Measurements from ENCODE around the gene WDFY4. TPM values are rescaled to one million over a fixed set of nuclear protein-coding genes. Genes with fewer than 3 reads are reported as not detected.
A peak's percentile ranks its signal among the peaks of the same experiment; 100 is the strongest.

WDFY4 gene
- total RNA-seq, 1 donor from 2014 or later: 4.3 TPM

DNA sequence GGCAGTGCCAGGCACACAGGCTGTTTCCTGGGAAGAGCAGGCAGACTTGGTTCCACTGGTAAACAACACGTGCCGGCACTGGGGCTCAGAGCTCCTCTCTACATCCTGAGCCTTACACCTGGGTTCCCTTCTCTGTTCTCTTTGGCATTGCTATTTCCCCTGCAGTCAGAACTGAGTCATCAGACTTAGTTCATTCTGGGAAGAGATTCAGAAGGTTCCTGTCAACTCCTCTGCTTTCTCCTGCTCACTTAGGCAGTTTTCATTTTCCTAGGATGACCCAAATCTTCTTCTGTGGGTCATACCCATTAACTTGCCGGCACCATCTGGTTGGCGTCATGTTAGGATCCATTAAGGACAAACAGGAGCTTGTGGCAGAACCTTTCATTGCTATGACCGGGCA lies 288.4 kb downstream of the WDFY4 start:
- peaks cover 7% of the 10 kb centered on the region for H3K9me3 Mint-ChIP-seq
- no peaks in the 10 kb centered on the region for H3K36me3 Mint-ChIP-seq
- TF ChIP-seq, protein P1, sequence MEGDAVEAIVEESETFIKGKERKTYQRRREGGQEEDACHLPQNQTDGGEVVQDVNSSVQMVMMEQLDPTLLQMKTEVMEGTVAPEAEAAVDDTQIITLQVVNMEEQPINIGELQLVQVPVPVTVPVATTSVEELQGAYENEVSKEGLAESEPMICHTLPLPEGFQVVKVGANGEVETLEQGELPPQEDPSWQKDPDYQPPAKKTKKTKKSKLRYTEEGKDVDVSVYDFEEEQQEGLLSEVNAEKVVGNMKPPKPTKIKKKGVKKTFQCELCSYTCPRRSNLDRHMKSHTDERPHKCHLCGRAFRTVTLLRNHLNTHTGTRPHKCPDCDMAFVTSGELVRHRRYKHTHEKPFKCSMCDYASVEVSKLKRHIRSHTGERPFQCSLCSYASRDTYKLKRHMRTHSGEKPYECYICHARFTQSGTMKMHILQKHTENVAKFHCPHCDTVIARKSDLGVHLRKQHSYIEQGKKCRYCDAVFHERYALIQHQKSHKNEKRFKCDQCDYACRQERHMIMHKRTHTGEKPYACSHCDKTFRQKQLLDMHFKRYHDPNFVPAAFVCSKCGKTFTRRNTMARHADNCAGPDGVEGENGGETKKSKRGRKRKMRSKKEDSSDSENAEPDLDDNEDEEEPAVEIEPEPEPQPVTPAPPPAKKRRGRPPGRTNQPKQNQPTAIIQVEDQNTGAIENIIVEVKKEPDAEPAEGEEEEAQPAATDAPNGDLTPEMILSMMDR (IDR thresholded peaks at IDR 0.05; ENCODE audit: unreplicated experiment): no peak
- no peak overlapping the region for H3K27ac Mint-ChIP-seq
- no peak for DNase-seq (ENCODE audit: low spot score in 2 of 2, unreplicated experiment in 2 of 2)
- H3K4me3 Mint-ChIP-seq: no peak overlapping the region
- H3K4me1 Mint-ChIP-seq: no peaks in the 10 kb centered on the region
- H3K27me3 Mint-ChIP-seq (ENCODE audit: low read depth): peaks cover 52% of the 10 kb centered on the region

DNA sequence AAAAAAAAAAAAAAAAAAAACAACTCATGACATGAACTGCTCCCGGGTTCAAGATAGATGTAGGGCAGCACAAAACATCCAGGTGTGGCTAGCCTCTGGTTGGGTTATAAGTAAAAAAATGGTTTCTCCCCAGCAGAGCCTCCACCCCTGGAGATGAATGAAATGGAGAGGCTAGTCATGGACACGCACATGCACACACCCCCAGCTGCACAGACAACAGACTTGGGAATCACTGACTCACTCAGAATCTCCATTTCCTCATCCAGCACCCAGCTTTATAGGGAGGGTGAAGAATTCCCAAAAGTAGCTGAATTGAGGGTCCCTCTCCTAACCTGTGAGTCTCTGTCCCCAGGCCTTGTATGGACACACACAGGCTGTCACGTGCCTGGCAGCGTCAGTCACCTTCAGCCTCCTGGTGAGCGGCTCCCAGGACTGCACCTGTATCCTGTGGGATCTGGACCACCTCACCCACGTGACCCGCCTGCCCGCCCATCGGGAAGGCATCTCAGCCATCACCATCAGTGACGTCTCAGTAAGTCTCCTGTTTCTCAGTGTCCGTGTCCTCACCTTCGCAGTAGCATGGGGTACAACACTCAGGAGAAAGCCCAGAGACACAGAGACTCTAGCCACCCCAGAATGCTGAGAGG lies 290.0 kb downstream of the WDFY4 start:
- Mint-ChIP-seq H3K4me1 (no peaks in the 10 kb centered on the region), H3K27ac (no peak overlapping the region), H3K36me3 (no peaks in the 10 kb centered on the region), H3K27me3 (ENCODE audit: low read depth) (peaks cover 62% of the 10 kb centered on the region), H3K4me3 (no peak overlapping the region), H3K9me3 (peaks cover 7% of the 10 kb centered on the region)
- no peak for DNase-seq (ENCODE audit: low spot score in 2 of 2, unreplicated experiment in 2 of 2)
- TF ChIP-seq, protein P1 (IDR thresholded peaks at IDR 0.05; ENCODE audit: unreplicated experiment): no peak

DNA sequence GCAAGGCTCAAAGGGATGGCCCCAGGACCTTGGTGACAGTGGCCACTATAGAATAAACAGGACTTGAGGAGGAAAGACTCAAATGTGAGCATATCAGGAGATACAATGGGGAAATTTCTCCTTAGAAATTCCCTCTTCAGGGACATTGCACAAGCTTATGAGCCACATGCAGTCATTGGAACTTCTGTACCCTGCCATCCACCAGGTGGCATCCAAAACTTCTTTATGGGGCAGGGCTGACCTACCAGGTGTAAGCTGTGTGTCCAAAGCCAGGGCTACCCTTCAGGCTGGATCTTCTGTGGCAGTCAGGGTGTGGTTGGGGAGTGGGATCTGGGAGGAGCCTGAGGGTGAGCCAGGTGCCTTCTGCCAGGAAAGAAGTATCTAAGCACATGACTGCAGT lies 291.5 kb downstream of the WDFY4 start:
- H3K27me3 Mint-ChIP-seq (ENCODE audit: low read depth): peaks cover 60% of the 10 kb centered on the region
- peaks cover 7% of the 10 kb centered on the region for H3K9me3 Mint-ChIP-seq
- DNase-seq (ENCODE audit: low spot score in 2 of 2, unreplicated experiment in 2 of 2): no peak
- no peaks in the 10 kb centered on the region for H3K36me3 Mint-ChIP-seq
- H3K4me1 Mint-ChIP-seq: no peaks in the 10 kb centered on the region
- H3K4me3 Mint-ChIP-seq: no peak overlapping the region
- H3K27ac Mint-ChIP-seq: no peak overlapping the region
- TF ChIP-seq, protein P1 (IDR thresholded peaks at IDR 0.05; ENCODE audit: unreplicated experiment): no peak

DNA sequence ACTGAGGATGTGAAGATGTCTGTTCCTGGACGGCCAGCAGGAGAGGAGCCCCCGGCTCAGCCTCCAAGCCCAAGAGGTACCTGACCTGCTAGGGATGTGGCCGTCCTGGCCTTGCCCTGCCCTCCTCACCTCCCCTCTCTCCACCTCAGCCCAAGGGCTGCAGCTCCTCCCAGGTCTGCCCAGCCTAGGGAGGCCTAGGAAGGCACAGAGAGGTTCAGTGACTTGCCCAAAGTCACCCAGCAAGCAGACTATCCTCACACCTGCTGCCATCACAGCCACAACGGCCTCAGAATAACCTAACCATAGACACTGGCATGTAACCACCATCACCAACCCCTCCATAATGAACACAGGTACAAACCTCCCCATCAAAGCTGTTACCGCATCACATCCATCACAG lies 293.6 kb downstream of the WDFY4 start:
- TF ChIP-seq, protein P1 (IDR thresholded peaks at IDR 0.05; ENCODE audit: unreplicated experiment): no peak
- Mint-ChIP-seq H3K27ac (no peak overlapping the region), H3K4me1 (no peaks in the 10 kb centered on the region), H3K4me3 (no peak overlapping the region), H3K36me3 (no peaks in the 10 kb centered on the region), H3K27me3 (ENCODE audit: low read depth) (peaks cover 45% of the 10 kb centered on the region), H3K9me3 (no peaks in the 10 kb centered on the region)
- DNase-seq (ENCODE audit: low spot score in 2 of 2, unreplicated experiment in 2 of 2): no peak

DNA sequence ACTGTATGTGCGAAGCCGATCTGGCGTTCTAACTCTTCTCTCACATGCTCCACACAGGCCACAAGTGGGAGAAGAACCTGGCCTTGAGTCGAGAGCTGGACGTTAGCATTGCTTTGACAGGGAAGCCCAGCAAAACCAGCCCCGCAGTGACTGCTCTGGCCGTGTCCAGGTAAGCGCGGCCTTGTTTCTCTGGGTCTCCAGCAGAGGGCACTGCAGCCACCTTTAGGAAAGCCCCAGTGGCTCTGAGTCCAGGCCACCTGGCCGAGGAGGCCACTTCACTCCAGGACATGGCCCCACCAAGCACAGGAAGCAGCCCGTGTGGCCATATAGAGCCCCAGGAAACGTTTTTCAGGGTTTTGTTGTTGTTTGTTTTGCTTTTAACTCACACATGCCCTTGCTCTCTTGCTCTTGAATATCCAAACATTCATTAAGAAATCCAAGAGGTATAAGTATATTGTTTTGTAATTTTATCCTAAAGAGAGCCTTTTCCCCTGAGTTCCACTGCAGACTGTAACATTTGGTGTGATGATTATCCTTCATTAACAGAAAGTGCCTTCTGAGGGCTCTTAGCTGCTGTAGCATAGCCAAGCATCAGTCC lies 296.7 kb downstream of the WDFY4 start:
- Mint-ChIP-seq H3K27ac (no peak overlapping the region), H3K4me3 (no peak overlapping the region), H3K4me1 (no peaks in the 10 kb centered on the region), H3K36me3 (no peaks in the 10 kb centered on the region), H3K27me3 (ENCODE audit: low read depth) (peaks cover 24% of the 10 kb centered on the region), H3K9me3 (no peaks in the 10 kb centered on the region)
- peak in 1 of 2 experiments; percentile 64 for DNase-seq (ENCODE audit: low spot score in 2 of 2, unreplicated experiment in 2 of 2)
- TF ChIP-seq, protein P1 (IDR thresholded peaks at IDR 0.05; ENCODE audit: unreplicated experiment): peak; percentile 78

Measured in mesothelial cell of epicardium (in vitro differentiated cells).